Bronchial epithelial cell (primary cell): ENCODE results near the gene STARD7. TPM values are rescaled to one million over a fixed set of nuclear protein-coding genes. Genes with fewer than 3 reads are reported as not detected.

ENCODE experiments used
- DNase-seq: peaks from one replicate; pipeline ENCODE4 v3.0.0-alpha.2; 2010; ENCODE audit warnings: low read depth
- FAIRE-seq: peaks from 2 replicates; lab custom pipeline; 2011; peaks lifted over from hg19 to GRCh38; lab: Jason Lieb, UNC
- H3K27me3 ChIP-seq: 2 replicates; pipeline ENCODE4 v1.5.1; 2011; ENCODE audit warnings: low read length; ENCODE audit not compliant: control insufficient read depth, insufficient read depth
- H3K36me3 ChIP-seq: 2 replicates; pipeline ENCODE4 v1.5.1; 2011; ENCODE audit warnings: low read length; ENCODE audit not compliant: control insufficient read depth, insufficient read depth
- H3K4me3 ChIP-seq: 2 replicates; pipeline ENCODE4 v1.5.1; 2011; ENCODE audit warnings: mild to moderate bottlenecking, low read depth, low read length, control low read depth
- CTCF ChIP-seq: IDR thresholded peaks from 2 replicates; pipeline ENCODE4 v1.5.1; 2011; ENCODE audit warnings: mild to moderate bottlenecking, moderate library complexity, low read length, control low read depth, inconsistent platforms; ENCODE audit not compliant: insufficient read depth, severe bottlenecking
- total RNA-seq: library from RNA; depleted of rRNA; stranded (reverse); fragments of >200 nt; gene quantifications from 2 replicates; pipeline ENCODE4 v1.2.1, GENCODE V29; 2014

The STARD7 gene
- total RNA-seq, 1 donor from 2014 or later, result 93.7 TPM

GRCh38 chr2:96156011-96156820 is 52.4 kb downstream of the STARD7 start:
- DNase-seq (no peak), FAIRE-seq (no peak)
- TF ChIP-seq CTCF, result no peak
- Histone ChIP-seq H3K36me3 (no peaks in the 10 kb centered on the region), H3K4me3 (no peak overlapping the region), H3K27me3 (no peaks in the 10 kb centered on the region)

GRCh38 chr2:96154506-96155380 is 53.9 kb downstream of the STARD7 start:
- H3K4me3 ChIP-seq, result no peak overlapping the region
- FAIRE-seq (no peak), DNase-seq (no peak)
- H3K36me3 ChIP-seq, result no peaks in the 10 kb centered on the region
- no peaks in the 10 kb centered on the region for H3K27me3 ChIP-seq
- no peak for TF ChIP-seq CTCF

GRCh38 chr2:96153991-96154431 is 54.6 kb downstream of the STARD7 start:
- DNase-seq (no peak), FAIRE-seq (no peak)
- Histone ChIP-seq H3K36me3 (no peaks in the 10 kb centered on the region), H3K27me3 (no peaks in the 10 kb centered on the region), H3K4me3 (no peak overlapping the region)
- no peak for TF ChIP-seq CTCF

- H3K27me3 ChIP-seq, result no peaks in the 10 kb centered on the region
- TF ChIP-seq CTCF, result no peak
- no peaks in the 10 kb centered on the region for H3K36me3 ChIP-seq
- FAIRE-seq (no peak), DNase-seq (no peak)
- H3K4me3 ChIP-seq, result no peak overlapping the region
Observed at GRCh38 chr2:96153291-96153713, 55.3 kb downstream of the STARD7 start.

GRCh38 chr2:96152304-96153161 is 56.1 kb downstream of the STARD7 start:
- no peak for TF ChIP-seq CTCF
- FAIRE-seq (no peak), DNase-seq (no peak)
- no peak overlapping the region for H3K4me3 ChIP-seq
- no peaks in the 10 kb centered on the region for H3K27me3 ChIP-seq
- H3K36me3 ChIP-seq, result no peaks in the 10 kb centered on the region
